RWPE2 (cell line): ENCODE measurements around the gene ICAM1.

ENCODE experiments used
- ATAC-seq: fragments of 200-7000 bp; cut with Tn5 transposase; 3 replicates; pipeline ENCODE4 v1.9.1; 2021; ENCODE audit warnings: low read depth
- DNase-seq: peaks from one replicate; pipeline ENCODE4 v3.0.0-alpha.2; 2020; ENCODE audit warnings: low spot score
- H3K27ac ChIP-seq: fragments of 450-650 bp; 2 replicates; pipeline ENCODE4 v1.5.1; 2017; ENCODE audit warnings: mild to moderate bottlenecking; ENCODE audit not compliant: poor library complexity, severe bottlenecking
- H3K27me3 ChIP-seq: fragments of 250-450 bp; sonication (Bioruptor Pico); 2 replicates; pipeline ENCODE4 v1.5.1; 2021; ENCODE audit warnings: mild to moderate bottlenecking, moderate library complexity; ENCODE audit not compliant: insufficient read depth, poor library complexity, severe bottlenecking
- H3K36me3 ChIP-seq: fragments of 250-450 bp; sonication (Bioruptor Pico); 2 replicates; pipeline ENCODE4 v1.5.1; 2020; ENCODE audit warnings: low read depth, mild to moderate bottlenecking, moderate library complexity
- H3K4me1 ChIP-seq: fragments of 250-450 bp; sonication (Bioruptor Pico); 2 replicates; pipeline ENCODE4 v1.5.1; 2021; ENCODE audit warnings: mild to moderate bottlenecking, moderate library complexity; ENCODE audit not compliant: insufficient read depth, poor library complexity, severe bottlenecking
- H3K4me3 ChIP-seq: fragments of 250-450 bp; sonication (Bioruptor Pico); 2 replicates; pipeline ENCODE4 v1.5.1; 2021; ENCODE audit warnings: mild to moderate bottlenecking, moderate library complexity; ENCODE audit not compliant: severe bottlenecking
- H3K9me3 ChIP-seq: fragments of 250-450 bp; sonication (Bioruptor Pico); 2 replicates; pipeline ENCODE4 v1.5.1; 2021; ENCODE audit warnings: mild to moderate bottlenecking, moderate library complexity; ENCODE audit not compliant: severe bottlenecking
- CTCF ChIP-seq: fragments of 450-650 bp; IDR thresholded peaks from one replicate; pipeline ENCODE4 v1.5.1; 2017; ENCODE audit warnings: mild to moderate bottlenecking, moderate library complexity; ENCODE audit not compliant: poor library complexity, severe bottlenecking

ICAM1 gene

GRCh38 chr19:10293637-10294367 lies 22.9 kb downstream of the ICAM1 start:
- Histone ChIP-seq H3K4me1 (peaks cover 4% of the 10 kb centered on the region), H3K4me3 (no peak overlapping the region), H3K36me3 (peaks cover 7% of the 10 kb centered on the region; the same call in 1 of the 2 replicates), H3K27ac (no peak overlapping the region), H3K27me3 (no peaks in the 10 kb centered on the region), H3K9me3 (no peaks in the 10 kb centered on the region)
- DNase-seq = no peak
- ATAC-seq = no peak
- TF ChIP-seq CTCF = no peak

GRCh38 chr19:10294368-10294697 lies 23.4 kb downstream of the ICAM1 start:
- ATAC-seq = no peak
- Histone ChIP-seq H3K27me3 (no peaks in the 10 kb centered on the region), H3K27ac (no peak overlapping the region)

GRCh38 chr19:10295305-10295846 lies 24.5 kb downstream of the ICAM1 start:
- Histone ChIP-seq H3K9me3 (no peaks in the 10 kb centered on the region), H3K4me1 (peaks cover 4% of the 10 kb centered on the region), H3K36me3 (peaks cover 7% of the 10 kb centered on the region; the same call in 1 of the 2 replicates), H3K27ac (no peak overlapping the region), H3K4me3 (no peak overlapping the region), H3K27me3 (no peaks in the 10 kb centered on the region)
- TF ChIP-seq CTCF = no peak
- ATAC-seq (no peak), DNase-seq (no peak)

More at GRCh38 chr19:10294368-10294697, 23.4 kb downstream of the ICAM1 start:
- DNase-seq = no peak
- Histone ChIP-seq H3K4me1 (peaks cover 4% of the 10 kb centered on the region), H3K4me3 (no peak overlapping the region), H3K36me3 (peaks cover 7% of the 10 kb centered on the region; the same call in 1 of the 2 replicates), H3K9me3 (no peaks in the 10 kb centered on the region)
- no peak for TF ChIP-seq CTCF

- H3K4me3 ChIP-seq = no peak overlapping the region
- H3K27me3 ChIP-seq = no peaks in the 10 kb centered on the region
- H3K9me3 ChIP-seq = no peaks in the 10 kb centered on the region
- no peak for DNase-seq
- no peak for TF ChIP-seq CTCF
- no peak for ATAC-seq
- H3K27ac ChIP-seq = no peak overlapping the region
- peaks cover 4% of the 10 kb centered on the region for H3K4me1 ChIP-seq
- peaks cover 7% of the 10 kb centered on the region; the same call in 1 of the 2 replicates for H3K36me3 ChIP-seq
Measured at GRCh38 chr19:10295847-10296591, 25.1 kb downstream of the ICAM1 start.
